B cell (primary cell): ENCODE measurements around the gene SMARCD1. TPM values are rescaled to one million over a fixed set of nuclear protein-coding genes. Genes with fewer than 3 reads are reported as not detected.

Source experiments
- ATAC-seq: fragments of 200-7000 bp; cut with Tn5 transposase; one replicate; pipeline ENCODE4 v1.10.0; 2021; ENCODE audit warnings: low read depth, mild to moderate bottlenecking, moderate number of reproducible peaks, moderate library complexity
- CTCF ChIA-PET: fragments of 350-600 bp; sonication (Branson Sonifier 250); formaldehyde crosslinking; loops from one replicate; lab custom pipeline; 2021; ENCODE audit warnings: antibody characterized with exemption, inconsistent platforms; lab: Charles Lee
- POLR2A ChIA-PET: fragments of 350-600 bp; sonication (Branson Sonifier 250); formaldehyde crosslinking; loops from one replicate; lab custom pipeline; 2021; ENCODE audit warnings: antibody characterized with exemption; lab: Charles Lee
- DNase-seq: peaks from one replicate; pipeline ENCODE4 v3.0.0; 2013
- H2AFZ ChIP-seq: 2 replicates; pipeline ENCODE4 v1.6.1; 2012; ENCODE audit warnings: mild to moderate bottlenecking, low read depth, low read length; ENCODE audit not compliant: insufficient read depth, poor library complexity, severe bottlenecking
- H3K27ac ChIP-seq, 2 donors: 1 replicate in 1 of 2; 2 replicates in 1 of 2; pipeline ENCODE4 v1.5.1; 2012 to 2013; ENCODE audit warnings: low read length in 2 of 2, mild to moderate bottlenecking in 2 of 2, moderate library complexity in 1 of 2
- H3K27me3 ChIP-seq, 4 experiments: fragments of 200-600 bp in 1 of 4; sonication (generic) in 1 of 4; replicated peaks in 1 of 4; 1 replicate in 2 of 4; 2 replicates in 2 of 4; pipeline versions ENCODE4 v1.6.1 to v1.7.0; 2013 to 2016; ENCODE audit warnings: low read length in 3 of 4, mild to moderate bottlenecking in 2 of 4, mixed read lengths in 1 of 4, moderate library complexity in 1 of 4; ENCODE audit not compliant: insufficient read depth in 4 of 4, control insufficient read depth in 3 of 4; ENCODE audit errors: control extremely low read depth in 1 of 4
- H3K36me3 ChIP-seq, 2 experiments: replicated peaks in 1 of 2; 1 replicate in 1 of 2; 2 replicates in 1 of 2; pipeline versions ENCODE4 v1.6.1 to v1.7.1; 2013; ENCODE audit warnings: low read length in 1 of 2; ENCODE audit not compliant: insufficient read depth in 2 of 2, control insufficient read depth in 1 of 2; ENCODE audit errors: control extremely low read depth in 1 of 2, extremely low read depth in 1 of 2
- H3K4me1 ChIP-seq, 2 donors: fragments of 200-600 bp in 1 of 2; sonication (generic) in 1 of 2; 1 replicate in 1 of 2; 2 replicates in 1 of 2; pipeline versions ENCODE4 v1.5.1 to v1.6.1; 2013 to 2017; ENCODE audit warnings: low read length in 2 of 2; ENCODE audit not compliant: control insufficient read depth in 2 of 2, insufficient read depth in 2 of 2
- H3K4me2 ChIP-seq: replicated peaks from 2 replicates; pipeline ENCODE3; 2012; ENCODE audit warnings: mild to moderate bottlenecking, low read depth, low read length; ENCODE audit not compliant: poor library complexity, severe bottlenecking
- H3K4me3 ChIP-seq, 5 experiments: fragments of 200-600 bp in 1 of 5; sonication (generic) in 1 of 5; 1 replicate in 3 of 5; 2 replicates in 2 of 5; pipeline versions ENCODE4 v1.5.1 to v1.7.0; 2011 to 2016; ENCODE audit warnings: low read length in 4 of 5, mild to moderate bottlenecking in 4 of 5, low read depth in 2 of 5, control low read depth in 1 of 5, moderate library complexity in 1 of 5; ENCODE audit not compliant: insufficient read depth in 1 of 5; ENCODE audit errors: control extremely low read depth in 1 of 5, extremely low read depth in 1 of 5
- H3K79me2 ChIP-seq: fragments of 200-600 bp; sonication (generic); one replicate; pipeline ENCODE4 v1.6.0; 2016; ENCODE audit warnings: low read length; ENCODE audit not compliant: control insufficient read depth, insufficient read depth
- H3K9ac ChIP-seq: fragments of 200-600 bp; sonication (generic); 2 replicates; pipeline ENCODE4 v1.6.1; 2017; ENCODE audit warnings: mild to moderate bottlenecking, low read length, moderate library complexity
- H3K9me3 ChIP-seq, 3 donors: one replicate each; pipeline versions ENCODE4 v1.6.1 to v1.7.1; 2013; ENCODE audit warnings: low read length in 2 of 3; ENCODE audit not compliant: control insufficient read depth in 2 of 3, insufficient read depth in 1 of 3; ENCODE audit errors: control extremely low read depth in 1 of 3
- H4K20me1 ChIP-seq: 2 replicates; pipeline ENCODE4 v1.6.0; 2012; ENCODE audit warnings: mild to moderate bottlenecking, low read length; ENCODE audit not compliant: insufficient read depth, control insufficient read depth, poor library complexity, severe bottlenecking
- H3K27ac Mint-ChIP-seq: one replicate; pipeline ENCODE4 v1.8.0; 2021; ENCODE audit warnings: mixed read lengths
- H3K27me3 Mint-ChIP-seq: one replicate; pipeline ENCODE4 v1.8.0; 2021; ENCODE audit warnings: mixed read lengths
- H3K4me1 Mint-ChIP-seq: one replicate; pipeline ENCODE4 v1.8.0; 2021; ENCODE audit warnings: mixed read lengths
- H3K4me3 Mint-ChIP-seq: one replicate; pipeline ENCODE4 v1.8.0; 2021; ENCODE audit warnings: mixed read lengths
- H3K9me3 Mint-ChIP-seq: one replicate; pipeline ENCODE4 v1.8.0; 2022; ENCODE audit warnings: mixed read lengths; ENCODE audit not compliant: insufficient read depth
- CTCF ChIP-seq: fragments of 200-600 bp; IDR thresholded peaks from one replicate; pipeline ENCODE4 v1.8.0; 2022; ENCODE audit warnings: antibody characterized with exemption, mild to moderate bottlenecking
- EZH2 ChIP-seq: IDR thresholded peaks from 2 replicates; pipeline ENCODE4 v1.6.1; 2012; ENCODE audit warnings: borderline replicate concordance, low read depth, mild to moderate bottlenecking, moderate library complexity, low read length; ENCODE audit not compliant: insufficient read depth, poor library complexity, severe bottlenecking
- WGBS: methylation state at CpG from one replicate; pipeline ENCODE4 v1.1.5; 2013; ENCODE audit warnings: missing lambda C conversion rate; ENCODE audit not compliant: insufficient coverage; 5-methylcytosine and 5-hydroxymethylcytosine counted together
- intact Hi-C: fragments of 100-400 bp; cut with micrococcal nuclease; formaldehyde crosslinking; loops from one replicate; pipeline ENCODE4 v1.10.0; 2022
- polyA plus RNA-seq: library from polyadenylated mRNA; depleted of rRNA; stranded (reverse); fragments of >200 nt; gene quantifications from 2 replicates; pipeline ENCODE4 v1.2.3, GENCODE V29; 2012
- total RNA-seq, 2 donors: library from RNA; stranded (reverse); fragments of 120-200 nt in 1 of 2; gene quantifications; 1 replicate in 1 of 2; 2 replicates in 1 of 2; pipeline versions ENCODE4 v1.2.3 to v1.2.4, GENCODE V29; 2013 to 2022

The SMARCD1 gene
- total and polyA plus RNA-seq, 2 donors (not counting 1 experiment from before 2014, with no cell fraction given) = 67.8 to 101 TPM

- intact Hi-C loops = no loop called here
- WGBS = 85% methylated on average over 3 of the region's 3 CpGs
- peaks cover 4% of the 10 kb centered on the region for H3K4me1 Mint-ChIP-seq
- Histone ChIP-seq H3K9me3 (no peaks in the 10 kb centered on the region), H3K4me1 (peaks cover 0 to 3% of the 10 kb centered on the region in 2 donors), H2AFZ (no peak overlapping the region), H3K4me3 (no peak overlapping the region), H3K36me3 (no peaks in the 10 kb centered on the region), H3K4me2 (no peak overlapping the region), H3K27me3 (peaks cover 0 to 32% (median 23%) of the 10 kb centered on the region in 4 experiments), H3K27ac (no peak overlapping the region), H3K9ac (no peak overlapping the region), H3K79me2 (no peaks in the 10 kb centered on the region), H4K20me1 (no peaks in the 10 kb centered on the region)
- no peak overlapping the region for H3K4me3 Mint-ChIP-seq
- peaks cover 42% of the 10 kb centered on the region for H3K27me3 Mint-ChIP-seq
- DNase-seq (no peak), ATAC-seq (no peak)
- H3K27ac Mint-ChIP-seq = no peak overlapping the region
- H3K9me3 Mint-ChIP-seq = no peaks in the 10 kb centered on the region
- TF ChIP-seq EZH2 = no peak
- no peak for TF ChIP-seq CTCF
- POLR2A ChIA-PET = interaction anchor here (0.7 kb wide), 1 partner anchor 25 kb away, joined by 3 read pairs; no protein-coding TSS in a partner anchor
- CTCF ChIA-PET = interaction anchor here (0.7 to 1.9 kb wide), 4 partner anchors 8 to 82 kb away, joined by 3 to 10 read pairs (median 5); no protein-coding TSS in a partner anchor
Measured at GRCh38 chr12:50049254-50050118, 35.7 kb upstream of the SMARCD1 start.

GRCh38 chr12:50050119-50050385 is 35.1 kb upstream of the SMARCD1 start:
- H3K27me3 ChIP-seq = peaks cover 0 to 32% (median 23%) of the 10 kb centered on the region in 4 experiments
- H2AFZ ChIP-seq = no peak overlapping the region
- Mint-ChIP-seq H3K4me1 (peaks cover 4% of the 10 kb centered on the region), H3K27ac (no peak overlapping the region), H3K4me3 (no peak overlapping the region), H3K9me3 (no peaks in the 10 kb centered on the region), H3K27me3 (peaks cover 42% of the 10 kb centered on the region)
- H3K4me2 ChIP-seq = no peak overlapping the region
- ChIA-PET CTCF (interaction anchor here (1.0 to 1.9 kb wide), 3 partner anchors 8 to 83 kb away, joined by 4 to 10 read pairs (median 6); no protein-coding TSS in a partner anchor), POLR2A (no interaction called here)
- no peaks in the 10 kb centered on the region for H3K9me3 ChIP-seq
- H4K20me1 ChIP-seq = no peaks in the 10 kb centered on the region
- no CpG with 5 or more reads among the region's 3 CpGs for WGBS
- DNase-seq = no peak
- TF ChIP-seq CTCF (no peak), EZH2 (no peak)
- H3K36me3 ChIP-seq = no peaks in the 10 kb centered on the region
- peaks cover 0 to 3% of the 10 kb centered on the region in 2 donors for H3K4me1 ChIP-seq
- intact Hi-C loops = no loop called here
- H3K27ac ChIP-seq = no peak overlapping the region
- no peak for ATAC-seq
- no peak overlapping the region for H3K4me3 ChIP-seq
- no peak overlapping the region for H3K9ac ChIP-seq
- no peaks in the 10 kb centered on the region for H3K79me2 ChIP-seq
